HEK293T (cell line): ENCODE measurements around the gene FSIP1.

Experiments used
- ARNT ChIP-seq: fragments of 450-650 bp; IDR thresholded peaks from 2 replicates; pipeline ENCODE4 v1.6.1; 2017; ENCODE audit warnings: mild to moderate bottlenecking
- BHLHE40 ChIP-seq: fragments of 450-650 bp; IDR thresholded peaks from 2 replicates; pipeline ENCODE4 v1.6.1; 2016; ENCODE audit warnings: mild to moderate bottlenecking, moderate library complexity, borderline replicate concordance
- CTBP1 ChIP-seq: fragments of 450-650 bp; IDR thresholded peaks from 2 replicates; pipeline ENCODE4 v1.6.1; 2016; ENCODE audit warnings: borderline replicate concordance
- ELF4 ChIP-seq: fragments of 450-650 bp; IDR thresholded peaks from 2 replicates; pipeline ENCODE4 v1.6.1; 2017; ENCODE audit warnings: antibody characterized with exemption
- FOXK2 ChIP-seq: fragments of 450-650 bp; IDR thresholded peaks from 2 replicates; pipeline ENCODE4 v1.6.1; 2016; ENCODE audit warnings: mild to moderate bottlenecking
- FOXM1 ChIP-seq: fragments of 450-650 bp; IDR thresholded peaks from 2 replicates; pipeline ENCODE4 v1.6.1; 2017; ENCODE audit warnings: mild to moderate bottlenecking, borderline replicate concordance
- SP1 ChIP-seq: fragments of 450-650 bp; IDR thresholded peaks from 2 replicates; pipeline ENCODE4 v1.6.1; 2017
- TARDBP ChIP-seq: fragments of 450-650 bp; IDR thresholded peaks from 2 replicates; pipeline ENCODE4 v1.6.1; 2016

DNA sequence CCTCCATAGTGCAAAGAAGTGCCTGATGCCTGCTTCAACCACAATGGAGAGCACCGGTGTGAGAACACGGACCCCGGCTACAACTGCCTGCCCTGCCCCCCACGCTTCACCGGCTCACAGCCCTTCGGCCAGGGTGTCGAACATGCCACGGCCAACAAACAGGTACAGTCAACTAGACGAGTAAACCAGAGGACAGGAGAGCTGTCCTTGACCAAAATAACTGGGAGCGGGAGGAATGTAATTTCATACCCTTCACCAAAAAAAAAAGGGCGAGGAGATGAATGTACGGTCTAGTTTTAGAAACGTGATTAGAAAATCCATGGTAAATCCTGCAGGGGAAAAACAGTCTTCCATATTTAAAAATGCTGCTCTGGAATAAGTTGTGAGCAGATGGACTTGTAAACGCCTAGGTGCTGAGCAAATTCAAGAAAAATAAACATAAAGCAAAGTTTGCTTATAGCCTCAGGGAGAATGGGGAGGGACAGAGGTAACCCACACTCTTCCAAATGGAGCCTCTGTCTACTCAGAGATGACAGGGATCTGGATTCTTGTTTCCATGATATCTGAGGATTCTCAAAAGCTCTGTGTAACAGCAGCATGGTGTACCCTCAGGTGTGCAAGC, 193.3 kb downstream of the FSIP1 start:
- TF ChIP-seq TARDBP (no peak), BHLHE40 (no peak), SP1 (no peak), ARNT (no peak), ELF4 (no peak), FOXM1 (no peak), CTBP1 (no peak), FOXK2 (no peak)
